IPS DF 6.9 (cell line): ENCODE data around the gene TBCCD1.

Source experiments
- DNase-seq: peaks from one replicate; pipeline ENCODE4 v3.0.0-alpha.2; 2013; ENCODE audit warnings: low read depth, low spot score
- H3K27ac ChIP-seq: one replicate; pipeline ENCODE4 v1.5.1; 2013; ENCODE audit warnings: low read length, control low read depth
- H3K27me3 ChIP-seq: 2 replicates; pipeline ENCODE4 v1.6.1; 2013; ENCODE audit warnings: mild to moderate bottlenecking, low read length; ENCODE audit not compliant: control insufficient read depth, insufficient read depth
- H3K36me3 ChIP-seq: 2 replicates; pipeline ENCODE4 v1.6.1; 2013; ENCODE audit warnings: low read length; ENCODE audit not compliant: control insufficient read depth, insufficient read depth
- H3K4me1 ChIP-seq: 2 replicates; pipeline ENCODE4 v1.6.1; 2013; ENCODE audit warnings: low read length; ENCODE audit not compliant: control insufficient read depth, insufficient read depth
- H3K4me3 ChIP-seq: 2 replicates; pipeline ENCODE4 v1.5.1; 2013; ENCODE audit warnings: mild to moderate bottlenecking, low read length
- H3K9me3 ChIP-seq: 2 replicates; pipeline ENCODE4 v1.6.1; 2013; ENCODE audit warnings: low read length, inconsistent platforms; ENCODE audit not compliant: control insufficient read depth, insufficient read depth
- WGBS: extraction: QIAGEN DNeasy Blood & Tissue Kit; methylation state at CpG from one replicate; pipeline ENCODE4 v1.1.7; 2013; ENCODE audit warnings: mixed read lengths, missing lambda C conversion rate; ENCODE audit not compliant: insufficient read length, insufficient coverage; 5-methylcytosine and 5-hydroxymethylcytosine counted together

The TBCCD1 gene

GRCh38 chr3:186530415-186530814, 36.7 kb downstream of the TBCCD1 start:
- H3K36me3 ChIP-seq = no peaks in the 10 kb centered on the region
- H3K9me3 ChIP-seq = no peaks in the 10 kb centered on the region
- no peaks in the 10 kb centered on the region for H3K4me1 ChIP-seq
- H3K27ac ChIP-seq = no peak overlapping the region
- DNase-seq = no peak
- no peaks in the 10 kb centered on the region for H3K27me3 ChIP-seq
- H3K4me3 ChIP-seq = no peak overlapping the region

DNA sequence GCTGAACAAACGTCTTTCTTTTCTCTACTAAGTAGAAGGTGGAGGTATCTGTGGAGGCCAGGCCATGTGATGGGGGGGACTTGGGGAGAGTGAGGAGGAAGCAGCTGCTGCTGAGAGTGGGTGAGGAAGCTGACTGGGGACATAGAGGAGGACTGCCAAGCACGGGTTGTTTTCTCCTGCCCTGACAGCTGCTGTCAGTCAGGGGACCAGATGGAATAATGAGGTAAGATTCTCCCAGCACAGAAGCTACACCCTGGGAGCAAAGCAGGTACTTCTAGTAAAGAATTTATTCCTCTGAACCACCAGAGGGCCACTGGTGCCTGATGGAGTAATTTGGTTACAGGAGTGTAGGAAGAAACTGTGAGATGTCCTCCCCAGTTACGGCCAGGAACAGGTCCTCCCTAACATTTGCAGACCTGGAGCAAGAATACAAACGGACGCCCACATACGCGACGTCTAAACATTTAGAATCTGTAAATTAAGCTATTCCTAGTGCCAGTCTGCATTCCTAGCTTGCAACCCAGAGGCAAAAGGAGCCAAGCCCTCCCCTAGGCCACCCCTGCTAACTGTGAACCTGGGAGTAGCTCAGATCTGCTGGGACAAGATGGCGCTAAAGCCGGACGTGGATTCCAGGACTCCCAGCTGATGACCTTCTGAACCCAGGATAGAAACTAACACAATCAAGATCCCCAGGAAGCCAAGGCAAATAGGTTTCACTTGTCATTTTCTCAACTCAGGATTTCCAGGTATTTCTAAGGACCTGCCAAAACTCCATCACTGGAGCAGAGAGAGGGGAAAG, 37.7 kb downstream of the TBCCD1 start:
- no CpG with 5 or more reads among the region's 11 CpGs for WGBS
- Histone ChIP-seq H3K27ac (no peak overlapping the region), H3K4me3 (no peak overlapping the region), H3K9me3 (no peaks in the 10 kb centered on the region), H3K36me3 (no peaks in the 10 kb centered on the region), H3K4me1 (no peaks in the 10 kb centered on the region), H3K27me3 (no peaks in the 10 kb centered on the region)
- DNase-seq = no peak

DNA sequence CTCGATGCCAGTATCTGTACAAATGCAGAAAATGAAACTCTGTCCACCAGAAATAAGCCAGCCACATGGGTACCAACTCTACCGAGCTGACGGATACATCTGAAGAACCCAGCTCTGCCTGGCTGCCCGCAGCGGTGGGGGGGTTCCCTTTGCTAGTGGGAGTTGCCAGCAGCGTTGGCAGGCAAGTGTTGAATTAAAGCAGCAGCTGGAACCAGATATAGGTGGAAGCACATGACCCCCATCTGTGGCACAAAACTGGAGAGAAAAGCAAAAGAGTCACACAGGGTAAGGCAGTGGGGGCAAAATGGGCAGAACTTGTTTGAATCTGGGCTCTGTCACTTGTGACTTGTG, 40.9 kb downstream of the TBCCD1 start:
- H3K27ac ChIP-seq = no peak overlapping the region
- no peaks in the 10 kb centered on the region for H3K9me3 ChIP-seq
- no peaks in the 10 kb centered on the region for H3K36me3 ChIP-seq
- no peak for DNase-seq
- WGBS = no CpG with 5 or more reads among the region's 6 CpGs
- no peaks in the 10 kb centered on the region for H3K27me3 ChIP-seq
- H3K4me3 ChIP-seq = no peak overlapping the region
- no peaks in the 10 kb centered on the region for H3K4me1 ChIP-seq

DNA sequence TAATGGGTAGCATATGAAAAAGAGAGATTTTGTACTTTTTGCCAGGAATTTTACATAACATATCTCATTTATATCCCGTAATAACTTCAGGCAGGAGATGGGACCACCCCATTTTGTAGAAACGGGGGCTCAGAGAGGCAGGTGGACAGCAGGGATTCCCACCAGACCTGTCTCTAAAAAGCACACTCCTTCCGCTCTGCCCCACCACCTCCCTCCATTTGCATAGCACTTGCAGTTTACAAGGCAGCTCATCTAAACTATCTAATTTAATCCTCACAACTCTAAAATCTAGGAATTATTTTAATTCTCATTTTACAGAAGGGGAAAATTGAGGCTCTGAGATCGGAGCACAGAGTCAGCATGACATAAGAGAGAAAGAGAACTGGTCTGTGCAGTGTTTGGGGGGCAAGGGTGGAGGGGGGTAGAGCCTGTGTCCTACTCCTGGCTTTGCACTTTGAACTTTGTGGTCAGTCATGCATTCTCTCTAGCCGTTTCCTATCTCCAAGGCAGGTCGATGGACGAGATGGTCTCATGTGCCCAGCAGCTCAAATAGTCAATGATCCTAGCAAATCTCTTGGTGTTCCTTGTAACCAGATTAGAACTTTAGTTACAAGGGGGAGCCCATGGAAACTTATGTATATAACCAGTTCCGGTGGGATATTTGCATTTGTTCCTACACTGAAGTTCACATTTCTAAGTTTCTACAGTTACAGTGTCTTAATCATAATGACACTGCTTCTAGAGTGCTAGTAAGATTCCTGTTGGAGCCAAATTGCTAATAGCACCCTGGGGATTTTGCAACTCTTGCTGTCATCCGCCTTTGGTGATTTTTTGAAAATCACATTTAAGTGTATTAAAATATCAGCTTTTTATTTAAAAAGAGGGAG, 41.5 kb downstream of the TBCCD1 start:
- WGBS = no CpG with 5 or more reads among the region's 9 CpGs
- Histone ChIP-seq H3K27ac (no peak overlapping the region), H3K4me3 (no peak overlapping the region), H3K4me1 (no peaks in the 10 kb centered on the region), H3K9me3 (no peaks in the 10 kb centered on the region), H3K27me3 (no peaks in the 10 kb centered on the region), H3K36me3 (no peaks in the 10 kb centered on the region)
- DNase-seq = no peak

- H3K9me3 ChIP-seq = no peaks in the 10 kb centered on the region
- no peak overlapping the region for H3K27ac ChIP-seq
- no peak overlapping the region for H3K4me3 ChIP-seq
- no CpG with 5 or more reads among the region's 6 CpGs for WGBS
- H3K36me3 ChIP-seq = no peaks in the 10 kb centered on the region
- DNase-seq = no peak
- H3K27me3 ChIP-seq = no peaks in the 10 kb centered on the region
- no peaks in the 10 kb centered on the region for H3K4me1 ChIP-seq
Measured at GRCh38 chr3:186524616-186525015, 42.5 kb downstream of the TBCCD1 start.

GRCh38 chr3:186523434-186523833, 43.7 kb downstream of the TBCCD1 start:
- Histone ChIP-seq H3K36me3 (no peaks in the 10 kb centered on the region), H3K9me3 (no peaks in the 10 kb centered on the region), H3K4me1 (no peaks in the 10 kb centered on the region), H3K27me3 (no peaks in the 10 kb centered on the region), H3K27ac (no peak overlapping the region), H3K4me3 (no peak overlapping the region)
- no peak for DNase-seq
- no CpG with 5 or more reads among the region's 2 CpGs for WGBS

DNA sequence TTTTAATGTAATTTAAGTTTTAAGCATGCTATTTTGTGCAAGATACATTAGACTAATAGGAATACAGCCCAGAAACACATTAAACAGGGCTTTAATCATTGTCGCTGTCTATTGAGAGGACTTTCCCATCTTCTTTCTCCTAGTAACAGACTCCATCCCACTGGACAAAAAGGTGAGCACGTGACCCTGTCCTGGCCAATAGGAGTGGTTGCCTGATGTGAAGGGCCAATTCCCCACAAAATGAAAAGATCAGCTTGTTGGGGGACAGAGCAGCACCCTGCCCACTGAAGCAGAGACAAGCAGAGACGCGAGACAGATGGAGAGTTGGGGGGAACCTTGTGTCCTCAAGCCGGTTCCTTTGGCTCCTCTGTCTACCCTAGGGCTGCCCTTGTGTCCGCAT, 44.1 kb downstream of the TBCCD1 start:
- no CpG with 5 or more reads among the region's 6 CpGs for WGBS
- H3K9me3 ChIP-seq = no peaks in the 10 kb centered on the region
- no peaks in the 10 kb centered on the region for H3K27me3 ChIP-seq
- no peaks in the 10 kb centered on the region for H3K4me1 ChIP-seq
- H3K36me3 ChIP-seq = no peaks in the 10 kb centered on the region
- no peak overlapping the region for H3K27ac ChIP-seq
- no peak for DNase-seq
- no peak overlapping the region for H3K4me3 ChIP-seq

GRCh38 chr3:186520957-186521842, 45.9 kb downstream of the TBCCD1 start:
- Histone ChIP-seq H3K4me3 (no peak overlapping the region), H3K4me1 (no peaks in the 10 kb centered on the region), H3K27ac (no peak overlapping the region), H3K9me3 (no peaks in the 10 kb centered on the region), H3K36me3 (no peaks in the 10 kb centered on the region), H3K27me3 (no peaks in the 10 kb centered on the region)
- DNase-seq = no peak
- no CpG with 5 or more reads among the region's 10 CpGs for WGBS

DNA sequence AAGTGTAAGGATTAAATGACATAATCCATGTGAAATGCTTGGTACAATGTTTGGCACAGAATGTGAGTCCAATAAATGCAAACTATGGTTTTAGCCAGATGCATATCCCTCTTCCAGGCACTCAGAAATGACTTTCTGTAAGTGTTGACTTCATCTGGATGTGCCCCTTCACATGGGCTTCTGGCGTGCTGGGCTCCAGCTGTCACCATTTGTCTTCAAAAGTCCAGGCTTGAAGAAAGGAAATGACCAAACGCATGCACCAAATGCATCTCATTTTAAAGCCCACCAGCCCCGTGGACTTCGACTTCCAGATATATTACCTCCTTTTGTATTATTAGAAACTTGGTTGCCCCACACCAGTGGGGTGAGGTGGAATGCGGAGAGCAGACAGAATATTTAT, 46.7 kb downstream of the TBCCD1 start:
- no peaks in the 10 kb centered on the region for H3K27me3 ChIP-seq
- H3K4me1 ChIP-seq = no peaks in the 10 kb centered on the region

GRCh38 chr3:186519021-186519658, 48.0 kb downstream of the TBCCD1 start:
- no peaks in the 10 kb centered on the region for H3K9me3 ChIP-seq
- H3K4me1 ChIP-seq = no peaks in the 10 kb centered on the region
- no peaks in the 10 kb centered on the region for H3K27me3 ChIP-seq
- no peak for DNase-seq
- no CpG with 5 or more reads among the region's 6 CpGs for WGBS
- no peak overlapping the region for H3K4me3 ChIP-seq
- no peak overlapping the region for H3K27ac ChIP-seq
- no peaks in the 10 kb centered on the region for H3K36me3 ChIP-seq

More for the DNA sequence above, 46.7 kb downstream of the TBCCD1 start:
- Histone ChIP-seq H3K4me3 (no peak overlapping the region), H3K36me3 (no peaks in the 10 kb centered on the region), H3K9me3 (no peaks in the 10 kb centered on the region), H3K27ac (no peak overlapping the region)
- no peak for DNase-seq
- no CpG with 5 or more reads among the region's 5 CpGs for WGBS
